Astrocyte of the cerebellum (primary cell): ENCODE measurements around the gene SMARCA2.

Experiments used
- DNase-seq: peaks from one replicate; pipeline ENCODE4 v3.0.0-alpha.2; 2011; ENCODE audit warnings: low read depth
- H3K4me3 ChIP-seq: 2 replicates; pipeline ENCODE4 v1.5.1; 2011; ENCODE audit warnings: mild to moderate bottlenecking, low read depth, low read length, moderate library complexity
- CTCF ChIP-seq: IDR thresholded peaks from 2 replicates; pipeline ENCODE4 v1.5.1; 2012; ENCODE audit warnings: low read length, low read depth, moderate library complexity, mild to moderate bottlenecking; ENCODE audit errors: missing control alignments
- in situ Hi-C: cut with HindIII; loops from 2 replicates; pipeline ENCODE4 v1.10.0; 2017; ENCODE audit warnings: low sequenced_read_pairs

The SMARCA2 gene

GRCh38 chr9:2024888-2025782 lies 10.0 kb downstream of the SMARCA2 start:
- TF ChIP-seq CTCF: no peak
- DNase-seq: no peak
- no peak overlapping the region for H3K4me3 ChIP-seq
- in situ Hi-C loops: no loop called here

- in situ Hi-C loops: no loop called here
- no peak overlapping the region for H3K4me3 ChIP-seq
- no peak for TF ChIP-seq CTCF
- DNase-seq: no peak
Measured at GRCh38 chr9:2026220-2026997, 11.3 kb downstream of the SMARCA2 start.

- no peak for DNase-seq
- no peak overlapping the region for H3K4me3 ChIP-seq
- in situ Hi-C loops: no loop called here
- no peak for TF ChIP-seq CTCF
Measured at GRCh38 chr9:2027543-2028160, 12.5 kb downstream of the SMARCA2 start.

GRCh38 chr9:2028888-2029287 lies 13.7 kb downstream of the SMARCA2 start:
- in situ Hi-C loops: no loop called here
- TF ChIP-seq CTCF: no peak
- no peak overlapping the region for H3K4me3 ChIP-seq
- no peak for DNase-seq

- no peak overlapping the region for H3K4me3 ChIP-seq
- DNase-seq: no peak
- in situ Hi-C loops: no loop called here
- TF ChIP-seq CTCF: no peak
Measured at GRCh38 chr9:2029666-2030170, 14.6 kb downstream of the SMARCA2 start.

GRCh38 chr9:2032234-2032633 lies 17.1 kb downstream of the SMARCA2 start:
- TF ChIP-seq CTCF: no peak
- no peak for DNase-seq
- in situ Hi-C loops: no loop called here
- no peak overlapping the region for H3K4me3 ChIP-seq
